ENCODE measurements around the gene NYAP1. TPM values are rescaled to one million over a fixed set of nuclear protein-coding genes. Genes with fewer than 3 reads are reported as not detected.
"Not testable (repeated sequence)": the region's sequence is repeated elsewhere in the genome, so short reads cannot be mapped to it uniquely, and the experiment has no call there.

Gene NYAP1
- polyA plus RNA-seq (2012; ENCODE audit: insufficient read depth, insufficient read length, low read depth) = 24.9 TPM

DNA sequence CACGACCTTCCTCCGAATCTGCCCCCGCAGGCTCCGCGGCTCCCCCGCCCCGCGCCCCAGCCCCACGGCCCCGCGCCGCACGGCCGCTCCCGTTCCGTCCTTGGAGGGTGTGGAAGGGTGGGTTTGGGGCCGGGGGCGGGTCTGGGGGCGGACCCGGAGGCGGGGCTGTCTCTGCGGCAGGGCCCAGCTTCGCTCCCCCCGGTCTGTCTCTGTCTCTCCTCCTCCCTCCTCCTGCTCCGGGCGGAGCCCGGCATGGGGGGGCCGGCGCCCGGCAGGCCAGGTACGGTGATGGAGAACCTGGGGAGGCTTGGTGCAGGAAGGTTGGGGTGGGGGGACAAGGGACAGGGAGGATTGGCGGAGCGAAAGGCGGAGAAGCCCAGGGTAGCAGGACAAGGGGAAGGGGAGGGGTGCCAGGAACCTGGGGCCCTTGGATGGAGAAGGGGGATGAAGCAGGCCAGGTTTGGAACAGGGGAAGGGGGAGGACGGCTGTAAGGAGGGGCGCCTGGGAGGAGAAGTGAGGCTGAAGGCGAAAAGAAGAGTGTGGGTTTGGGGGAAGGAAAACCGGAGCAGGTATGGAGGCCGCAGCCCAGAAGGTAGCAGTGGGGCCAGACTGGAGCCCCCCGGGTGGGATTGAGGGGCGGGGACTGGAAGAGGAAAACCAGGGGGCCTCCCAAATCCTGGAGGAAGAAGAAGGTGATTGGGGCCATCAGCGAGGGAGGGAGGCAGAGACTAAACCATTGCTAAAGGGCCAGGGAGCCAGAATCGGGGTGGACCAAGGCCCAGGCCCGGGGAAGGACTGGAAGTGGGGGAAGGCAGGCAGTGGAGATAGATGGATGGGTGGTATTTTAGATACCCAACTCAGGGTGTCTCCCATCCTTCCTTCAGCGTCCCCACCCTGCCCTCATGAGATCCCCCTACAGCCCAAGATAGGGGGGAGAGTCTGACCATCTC, at the start of gene NYAP1:
Gene NYAP1 (plus strand): TSS at position 206 of the 951 bp plus-strand sequence. CDS start 1,385 bp downstream, outside the sequence.
- TF ChIP-seq, protein P1, sequence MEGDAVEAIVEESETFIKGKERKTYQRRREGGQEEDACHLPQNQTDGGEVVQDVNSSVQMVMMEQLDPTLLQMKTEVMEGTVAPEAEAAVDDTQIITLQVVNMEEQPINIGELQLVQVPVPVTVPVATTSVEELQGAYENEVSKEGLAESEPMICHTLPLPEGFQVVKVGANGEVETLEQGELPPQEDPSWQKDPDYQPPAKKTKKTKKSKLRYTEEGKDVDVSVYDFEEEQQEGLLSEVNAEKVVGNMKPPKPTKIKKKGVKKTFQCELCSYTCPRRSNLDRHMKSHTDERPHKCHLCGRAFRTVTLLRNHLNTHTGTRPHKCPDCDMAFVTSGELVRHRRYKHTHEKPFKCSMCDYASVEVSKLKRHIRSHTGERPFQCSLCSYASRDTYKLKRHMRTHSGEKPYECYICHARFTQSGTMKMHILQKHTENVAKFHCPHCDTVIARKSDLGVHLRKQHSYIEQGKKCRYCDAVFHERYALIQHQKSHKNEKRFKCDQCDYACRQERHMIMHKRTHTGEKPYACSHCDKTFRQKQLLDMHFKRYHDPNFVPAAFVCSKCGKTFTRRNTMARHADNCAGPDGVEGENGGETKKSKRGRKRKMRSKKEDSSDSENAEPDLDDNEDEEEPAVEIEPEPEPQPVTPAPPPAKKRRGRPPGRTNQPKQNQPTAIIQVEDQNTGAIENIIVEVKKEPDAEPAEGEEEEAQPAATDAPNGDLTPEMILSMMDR (IDR thresholded peaks at IDR 0.05; ENCODE audit: low read depth, low read length) = no peak
- Histone ChIP-seq H3K4me1 (peaks cover 17% of the 10 kb centered on the region), H3K36me3 (no peaks in the 10 kb centered on the region), H3K9me3 (no peaks in the 10 kb centered on the region), H3K4me3 (ENCODE audit: low read depth, low read length) (peak within 1 kb of the TSS; percentile 63), H3K27me3 (no peaks in the 10 kb centered on the region)
- DNase-seq = peak; percentile 72

DNA sequence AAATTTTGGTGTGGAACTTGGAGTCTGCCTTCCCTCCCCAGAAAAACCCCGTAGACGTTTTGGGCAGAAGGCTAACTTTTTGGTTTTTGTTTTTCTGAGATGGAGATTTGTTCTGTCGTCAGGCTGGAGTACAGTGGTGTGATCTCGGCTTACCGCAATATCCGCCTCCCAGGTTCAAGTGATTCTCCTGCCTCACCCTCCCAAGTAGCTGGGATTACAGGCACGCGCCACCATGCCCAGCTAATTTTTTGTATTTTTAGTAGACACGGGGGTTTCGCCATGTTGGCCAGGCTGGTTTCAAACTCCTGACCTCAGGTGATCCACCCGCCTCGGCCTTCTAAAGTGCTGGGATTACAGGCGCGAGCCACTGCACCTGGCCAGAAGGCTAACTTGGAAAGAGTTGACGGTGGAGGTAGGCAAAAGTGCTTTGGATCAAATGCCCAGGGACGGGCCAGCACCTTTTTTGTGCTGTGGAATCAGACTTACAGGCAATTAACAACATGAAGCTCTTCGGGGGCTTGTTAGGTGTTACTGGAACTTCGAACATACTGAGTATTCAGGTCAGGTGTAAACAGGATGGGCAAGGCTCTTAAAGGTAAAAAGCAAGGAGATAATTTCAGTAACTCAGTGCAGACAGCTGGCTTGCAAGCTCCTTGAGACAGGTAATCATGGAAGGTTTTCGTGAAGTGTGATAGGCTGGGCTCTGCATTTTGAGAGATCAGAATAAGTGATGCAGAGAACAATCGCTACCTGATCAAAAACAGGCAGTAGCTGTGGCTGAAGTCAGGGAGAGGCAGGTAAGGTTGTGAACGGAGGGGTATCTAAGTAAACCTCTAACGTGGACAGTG, 49.2 kb upstream of the NYAP1 start:
- Histone ChIP-seq H3K4me1 (no peaks in the 10 kb centered on the region; the same call in 1 of the 2 replicates), H3K36me3 (peaks cover 47% of the 10 kb centered on the region), H3K27me3 (no peaks in the 10 kb centered on the region), H3K4me3 (ENCODE audit: low read depth, low read length) (peak overlapping the region; percentile 89), H3K9me3 (no peaks in the 10 kb centered on the region)
- TF ChIP-seq, protein P1 (IDR thresholded peaks at IDR 0.05; ENCODE audit: low read depth, low read length) = no peak
- no peak for DNase-seq

DNA sequence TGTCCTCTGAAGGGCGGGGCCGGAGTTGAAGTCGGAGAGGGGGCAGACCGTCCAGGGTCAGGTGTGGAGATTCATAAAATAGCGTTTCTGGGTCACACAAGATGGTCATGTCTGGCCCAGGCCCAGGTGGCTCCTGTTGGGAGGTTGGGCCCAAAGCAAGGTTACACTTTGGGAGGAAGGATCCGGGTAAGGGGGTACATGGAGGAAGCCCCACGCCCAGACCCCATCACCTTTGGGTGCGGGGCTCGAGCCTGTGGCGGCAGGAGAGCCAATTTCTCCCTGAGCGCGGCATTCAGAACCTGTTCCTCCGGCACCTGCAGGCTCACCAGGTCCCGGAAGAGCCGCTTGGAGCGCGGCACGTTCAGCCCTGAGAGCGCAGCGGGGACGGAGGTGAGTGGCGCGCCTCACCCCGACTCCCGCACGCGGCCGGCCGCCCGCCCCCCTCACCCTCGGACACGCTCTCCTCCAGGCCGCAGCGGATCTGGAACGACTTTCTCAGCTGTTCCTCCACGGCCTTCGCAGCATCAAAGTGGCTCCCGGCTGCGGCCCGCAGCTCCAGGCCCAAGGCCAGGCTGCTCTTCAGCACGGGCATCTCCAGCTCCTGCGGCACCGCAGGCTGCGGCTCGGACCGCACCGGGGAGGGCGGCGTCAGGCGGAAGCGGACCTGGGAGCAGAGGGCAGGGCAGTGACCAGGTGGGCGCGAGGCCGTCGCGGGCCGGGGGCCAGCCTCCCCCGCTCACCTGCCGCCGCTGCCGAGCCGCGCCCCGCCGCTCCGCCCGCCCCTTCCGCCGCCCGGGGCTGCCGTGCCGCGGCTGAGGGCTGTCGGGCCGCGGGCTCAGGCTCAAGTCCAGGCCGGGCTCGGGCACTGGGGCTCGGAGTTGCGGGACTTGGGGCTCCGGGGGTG, 48.1 kb upstream of the NYAP1 start:
- TF ChIP-seq, protein P1 (IDR thresholded peaks at IDR 0.05; ENCODE audit: low read depth, low read length) = no peak
- DNase-seq = peak; percentile 30
- H3K36me3 ChIP-seq = peaks cover 44% of the 10 kb centered on the region
- H3K4me3 ChIP-seq (ENCODE audit: low read depth, low read length) = peak overlapping the region; percentile 89
- no peaks in the 10 kb centered on the region; the same call in 1 of the 2 replicates for H3K4me1 ChIP-seq
- no peaks in the 10 kb centered on the region for H3K27me3 ChIP-seq
- no peaks in the 10 kb centered on the region for H3K9me3 ChIP-seq

DNA sequence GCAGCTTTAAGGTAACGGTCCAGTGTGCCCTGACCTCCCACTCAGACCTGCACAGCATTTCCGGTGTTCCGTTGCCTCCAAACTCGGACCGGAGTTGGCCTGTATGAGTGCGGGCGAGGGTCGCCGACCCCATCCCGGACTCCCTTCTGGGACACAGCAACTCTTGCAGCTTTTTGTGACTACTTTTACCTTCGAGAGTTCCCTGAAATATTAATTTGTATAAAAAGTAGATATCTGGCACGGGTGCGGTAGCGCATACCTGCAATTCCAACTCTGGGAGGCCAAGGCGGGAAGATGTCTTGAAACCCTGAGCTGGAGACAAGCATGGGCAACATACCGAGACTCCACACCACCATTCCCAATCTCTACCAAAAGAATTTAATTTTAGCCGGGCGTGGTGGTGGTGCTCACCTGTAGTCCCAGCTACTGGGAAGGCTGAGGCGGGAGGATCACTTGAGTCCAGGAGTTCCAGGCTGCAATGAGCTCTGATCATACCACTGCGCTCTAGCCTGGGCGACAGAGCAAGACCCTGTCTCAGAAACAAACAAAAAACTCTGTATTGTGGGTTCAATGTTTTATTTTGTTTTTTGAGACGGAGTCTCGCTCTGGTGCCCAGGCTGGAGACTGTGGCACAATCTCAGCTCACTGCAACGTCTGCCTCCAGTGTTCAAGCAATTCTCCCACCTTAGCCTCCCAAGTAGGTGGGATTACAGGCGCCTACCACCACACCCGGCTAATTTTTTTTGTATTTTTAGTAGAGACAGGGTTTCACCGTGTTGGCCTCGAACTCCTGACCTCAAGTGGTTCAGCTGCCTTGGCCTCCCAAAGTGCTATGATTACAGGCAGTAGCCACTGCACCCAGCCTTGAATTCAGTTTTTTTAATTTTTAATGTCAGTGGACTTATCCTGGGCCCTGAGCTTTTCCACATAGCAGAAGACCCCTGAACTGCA, 46.3 kb upstream of the NYAP1 start:
- Histone ChIP-seq H3K9me3 (no peaks in the 10 kb centered on the region), H3K27me3 (no peaks in the 10 kb centered on the region), H3K4me3 (ENCODE audit: low read depth, low read length) (no peak overlapping the region), H3K4me1 (no peaks in the 10 kb centered on the region; the same call in 1 of the 2 replicates), H3K36me3 (peaks cover 32% of the 10 kb centered on the region)
- no peak for DNase-seq
- TF ChIP-seq, protein P1 (IDR thresholded peaks at IDR 0.05; ENCODE audit: low read depth, low read length) = no peak

DNA sequence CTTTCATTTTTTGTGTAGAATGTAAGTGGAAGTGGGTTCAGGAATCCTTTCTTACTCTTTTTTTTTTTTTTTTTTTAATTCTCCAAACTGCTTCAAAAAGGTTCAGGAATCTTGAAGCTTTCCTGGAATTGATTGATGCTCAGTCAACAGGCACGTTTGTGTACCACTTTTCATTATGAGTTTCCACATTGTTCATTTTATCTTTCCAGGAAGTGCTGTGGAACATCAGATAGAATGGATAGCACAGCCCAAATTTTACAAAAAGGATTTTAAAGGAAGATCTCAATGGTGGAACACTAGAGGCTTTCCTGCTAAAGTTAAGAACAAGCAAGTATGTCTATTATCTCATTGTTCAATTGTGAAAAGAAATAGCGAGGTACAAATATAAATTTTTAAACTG, 45.6 kb upstream of the NYAP1 start:
- peaks cover 27% of the 10 kb centered on the region for H3K36me3 ChIP-seq
- H3K9me3 ChIP-seq = no peaks in the 10 kb centered on the region
- H3K27me3 ChIP-seq = no peaks in the 10 kb centered on the region
- H3K4me1 ChIP-seq = no peaks in the 10 kb centered on the region; the same call in 1 of the 2 replicates
- no peak overlapping the region for H3K4me3 ChIP-seq (ENCODE audit: low read depth, low read length)
- DNase-seq = no peak
- TF ChIP-seq, protein P1 (IDR thresholded peaks at IDR 0.05; ENCODE audit: low read depth, low read length) = no peak

DNA sequence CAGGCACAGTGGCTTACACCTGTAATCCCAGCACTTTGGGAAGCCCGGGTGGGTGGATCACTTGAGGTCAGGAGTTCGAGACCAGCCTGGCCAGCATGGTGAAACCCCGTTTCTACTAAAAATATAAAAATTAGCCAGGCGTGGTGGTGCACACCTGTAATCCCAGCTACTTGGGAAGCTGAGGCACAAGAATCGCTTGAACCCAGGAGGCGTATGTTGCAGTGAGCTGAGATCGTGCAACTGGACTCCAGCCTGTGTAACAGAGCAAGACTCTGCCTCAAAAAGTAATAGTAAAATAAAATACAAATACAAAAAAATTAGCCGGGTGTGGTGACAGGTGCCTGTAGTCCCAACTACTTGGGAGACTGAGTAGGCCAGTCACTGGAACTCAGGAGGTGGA, 45.0 kb upstream of the NYAP1 start:
- H3K36me3 ChIP-seq = peaks cover 21% of the 10 kb centered on the region
- not testable (repeated sequence) for H3K27me3 ChIP-seq; H3K4me1 ChIP-seq; DNase-seq; H3K9me3 ChIP-seq; H3K4me3 ChIP-seq (ENCODE audit: low read depth, low read length)

DNA sequence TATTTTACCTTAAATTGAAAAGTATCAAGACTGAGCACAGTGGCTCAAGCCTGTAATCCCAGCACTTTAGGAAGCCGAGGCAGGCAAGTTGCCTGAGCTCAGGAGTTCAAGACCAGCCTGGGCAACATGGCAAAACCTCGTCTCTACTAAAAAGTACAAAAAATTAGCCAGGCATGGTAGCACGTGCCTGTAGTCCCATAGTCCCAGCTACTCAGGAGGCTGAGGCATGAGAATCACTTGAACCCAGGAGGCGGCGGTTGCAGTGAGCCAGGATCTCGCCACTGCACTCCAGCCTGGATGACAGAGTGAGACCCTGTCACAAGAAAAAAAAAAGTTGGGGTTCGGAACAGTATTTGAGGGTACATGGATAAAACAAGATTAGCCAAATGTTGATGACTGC, 44.5 kb upstream of the NYAP1 start:
- H3K4me3 ChIP-seq (ENCODE audit: low read depth, low read length); H3K27me3 ChIP-seq; H3K9me3 ChIP-seq; H3K4me1 ChIP-seq; DNase-seq: not testable (repeated sequence)
- H3K36me3 ChIP-seq = peaks cover 16% of the 10 kb centered on the region
